Left lung (tissue), 10 donors: ENCODE measurements around the gene CLCN1. TPM values are rescaled to one million over a fixed set of nuclear protein-coding genes. Genes with fewer than 3 reads are reported as not detected.
"Not testable (repeated sequence)": the region's sequence is repeated elsewhere in the genome, so short reads cannot be mapped to it uniquely, and the experiment has no call there.

Experiments
- ATAC-seq: fragments of 200-7000 bp; cut with Tn5 transposase; one replicate; pipeline ENCODE4 v1.9.1; 2020; ENCODE audit warnings: moderate library complexity
- DNase-seq, 4 donors: peaks; one replicate each; pipeline ENCODE4 v3.0.0-alpha.2; 2013 to 2020
- H3K27ac ChIP-seq, 2 donors: fragments of 200-600 bp; sonication (generic) in 1 of 2; one replicate each; pipeline versions ENCODE4 v1.5.0 to v1.8.0; 2020 to 2021
- H3K27me3 ChIP-seq, 2 donors: fragments of 200-600 bp; sonication (generic) in 1 of 2; one replicate each; pipeline versions ENCODE4 v1.5.0 to v1.8.0; 2020 to 2021
- H3K36me3 ChIP-seq, 2 donors: fragments of 200-600 bp; sonication (generic) in 1 of 2; one replicate each; pipeline versions ENCODE4 v1.5.0 to v1.8.0; 2020 to 2021
- H3K4me1 ChIP-seq, 2 donors: fragments of 200-600 bp; one replicate each; pipeline ENCODE4 v1.8.0; 2021
- H3K4me3 ChIP-seq, 2 donors: fragments of 200-600 bp; sonication (generic) in 1 of 2; one replicate each; pipeline versions ENCODE4 v1.5.0 to v1.8.0; 2020 to 2021; ENCODE audit warnings: mild to moderate bottlenecking in 1 of 2
- H3K9me3 ChIP-seq, 2 donors: fragments of 200-600 bp; sonication (generic) in 1 of 2; one replicate each; pipeline versions ENCODE4 v1.5.0 to v1.8.0; 2020 to 2021
- CTCF ChIP-seq, 2 donors: fragments of 200-600 bp; sonication (generic) in 1 of 2; IDR thresholded peaks; one replicate each; pipeline versions ENCODE4 v1.5.0 to v1.8.0; 2021; ENCODE audit warnings: antibody characterized with exemption in 2 of 2
- intact Hi-C, 2 donors: fragments of 100-400 bp; cut with DNase I; formaldehyde crosslinking; loops; one replicate each; pipeline versions ENCODE4 v1.11.2 to v1.14.2; 2022
- polyA plus RNA-seq, 6 donors: library from polyadenylated mRNA; unstranded; fragments of 120-200 nt; gene quantifications; one replicate each; pipeline ENCODE4 v1.2.1, GENCODE V29; 2013; ENCODE audit not compliant: insufficient read length in 6 of 6
- total RNA-seq, 2 donors: library from RNA; stranded (reverse); fragmentation: NEBNext Ultra II Directional; extraction: Animal tissue kit (Norgen Biotek cat#: 25700); gene quantifications; one replicate each; pipeline ENCODE4 v1.2.1, GENCODE V29; 2021
- donor health status: DM: no; HTN: yes; CAD: no.
- donor health status: DM: no; HTN: no; CAD: no.

CLCN1 gene
- total and polyA plus RNA-seq, 8 donors = 0.08 to 0.09 (median 0.08) TPM; not detected in 5

GRCh38 chr7:143287339-143287934 is 28.5 kb upstream of the CLCN1 start:
- Histone ChIP-seq H3K4me3 (peak overlapping the region; percentile 14 to 92), H3K27me3 (no peaks in the 10 kb centered on the region), H3K4me1 (peaks cover 23 to 26% of the 10 kb centered on the region in 2 donors), H3K27ac (peak overlapping the region; percentile 71 to 88), H3K36me3 (peaks cover 0 to 9% of the 10 kb centered on the region in 2 donors), H3K9me3 (no peaks in the 10 kb centered on the region)
- DNase-seq = no peak
- intact Hi-C loops = no loop called here
- no peak for ATAC-seq
- no peak for TF ChIP-seq CTCF (IDR thresholded peaks at IDR 0.05)

GRCh38 chr7:143287935-143288826 is 27.7 kb upstream of the CLCN1 start, which contains the start of gene CASP2:
CASP2 (plus strand) TSS chr7:143288351; CDS start chr7:143288456, 105 bp downstream.
- Histone ChIP-seq H3K27me3 (no peaks in the 10 kb centered on the region), H3K9me3 (no peaks in the 10 kb centered on the region), H3K4me1 (peaks cover 23 to 26% of the 10 kb centered on the region in 2 donors), H3K36me3 (peaks cover 0 to 16% of the 10 kb centered on the region in 2 donors), H3K4me3 (peak within 1 kb of the TSS; percentile 68 to 92), H3K27ac (peak within 1 kb of the TSS; percentile 82 to 88)
- intact Hi-C loops = no loop called here
- TF ChIP-seq CTCF (IDR thresholded peaks at IDR 0.05) = peak in 1 of 2 donors; percentile 24
- peak; percentile 91 for ATAC-seq
- DNase-seq = peak; percentile 95 to 100 (median 98)

- no peak for TF ChIP-seq CTCF (IDR thresholded peaks at IDR 0.05)
- ATAC-seq (no peak), DNase-seq (no peak)
- Histone ChIP-seq H3K27me3 (no peaks in the 10 kb centered on the region), H3K36me3 (peaks cover 2 to 23% of the 10 kb centered on the region in 2 donors), H3K9me3 (no peaks in the 10 kb centered on the region), H3K4me1 (peaks cover 23 to 26% of the 10 kb centered on the region in 2 donors), H3K4me3 (peak overlapping the region; percentile 68 to 92), H3K27ac (peak overlapping the region; percentile 82 to 88)
- intact Hi-C loops = no loop called here
Observed at GRCh38 chr7:143288836-143289235, 27.1 kb upstream of the CLCN1 start.

GRCh38 chr7:143289421-143289820 is 26.5 kb upstream of the CLCN1 start:
- Histone ChIP-seq H3K4me3 (peak overlapping the region; percentile 68 to 92), H3K9me3 (no peaks in the 10 kb centered on the region), H3K27me3 (no peaks in the 10 kb centered on the region), H3K27ac (peak overlapping the region in 1 of 2 donors; percentile 88), H3K36me3 (peaks cover 7 to 28% of the 10 kb centered on the region in 2 donors), H3K4me1 (peaks cover 23 to 26% of the 10 kb centered on the region in 2 donors)
- ATAC-seq = no peak
- no peak for DNase-seq
- intact Hi-C loops = no loop called here
- TF ChIP-seq CTCF (IDR thresholded peaks at IDR 0.05) = no peak

- DNase-seq, H3K9me3 ChIP-seq, intact Hi-C loops, ATAC-seq, H3K27me3 ChIP-seq: not testable (repeated sequence)
- Histone ChIP-seq H3K4me3 (peak overlapping the region in 1 of 2 donors; percentile 92), H3K36me3 (peaks cover 7 to 33% of the 10 kb centered on the region in 2 donors), H3K4me1 (peaks cover 23 to 26% of the 10 kb centered on the region in 2 donors), H3K27ac (peak overlapping the region in 1 of 2 donors; percentile 88)
Observed at GRCh38 chr7:143289888-143290287, 26.0 kb upstream of the CLCN1 start.
